ENCODE measurements around the gene POLR2C. TPM values are rescaled to one million over a fixed set of nuclear protein-coding genes. Genes with fewer than 3 reads are reported as not detected.

Gene POLR2C
- total and polyA plus RNA-seq, 2 of the 13 experiments (the other 11 are each of a cell fraction or from before 2014, with no cell fraction given), result 104 to 216 TPM

GRCh38 chr16:57519796-57520360, 57.4 kb downstream of the POLR2C start (continued):
- no peak for TF ChIP-seq ZNF281 (CRISPR knock-in tag; IDR thresholded peaks at IDR 0.05; ENCODE audit: borderline replicate concordance)
- TF ChIP-seq PAXIP1 (CRISPR knock-in tag; conservative IDR thresholded peaks at IDR 0.05), result no peak
- no peak for TF ChIP-seq EHMT2 (IDR thresholded peaks at IDR 0.05; ENCODE audit: borderline replicate concordance, low read depth, low read length)
- no peak for TF ChIP-seq ZNF318 (CRISPR knock-in tag; IDR thresholded peaks at IDR 0.05)
- TF ChIP-seq, protein P1, sequence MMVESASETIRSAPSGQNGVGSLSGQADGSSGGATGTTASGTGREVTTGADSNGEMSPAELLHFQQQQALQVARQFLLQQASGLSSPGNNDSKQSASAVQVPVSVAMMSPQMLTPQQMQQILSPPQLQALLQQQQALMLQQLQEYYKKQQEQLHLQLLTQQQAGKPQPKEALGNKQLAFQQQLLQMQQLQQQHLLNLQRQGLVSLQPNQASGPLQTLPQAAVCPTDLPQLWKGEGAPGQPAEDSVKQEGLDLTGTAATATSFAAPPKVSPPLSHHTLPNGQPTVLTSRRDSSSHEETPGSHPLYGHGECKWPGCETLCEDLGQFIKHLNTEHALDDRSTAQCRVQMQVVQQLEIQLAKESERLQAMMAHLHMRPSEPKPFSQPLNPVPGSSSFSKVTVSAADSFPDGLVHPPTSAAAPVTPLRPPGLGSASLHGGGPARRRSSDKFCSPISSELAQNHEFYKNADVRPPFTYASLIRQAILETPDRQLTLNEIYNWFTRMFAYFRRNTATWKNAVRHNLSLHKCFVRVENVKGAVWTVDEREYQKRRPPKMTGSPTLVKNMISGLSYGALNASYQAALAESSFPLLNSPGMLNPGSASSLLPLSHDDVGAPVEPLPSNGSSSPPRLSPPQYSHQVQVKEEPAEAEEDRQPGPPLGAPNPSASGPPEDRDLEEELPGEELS (CRISPR knock-in tag; IDR thresholded peaks at IDR 0.05), result peak; percentile 37; the same call in 1 of the 2 replicates
- no peak for TF ChIP-seq ZNF775 (CRISPR knock-in tag; IDR thresholded peaks at IDR 0.05; ENCODE audit: borderline replicate concordance)
- no peak for TF ChIP-seq DNMT1 (CRISPR knock-in tag; IDR thresholded peaks at IDR 0.05)
- no peak for TF ChIP-seq ZNF256 (CRISPR knock-in tag; conservative IDR thresholded peaks at IDR 0.05)
- 0 out of 2 replicates have a peak, but pooled peaks have one; percentile 8 for TF ChIP-seq ZNF784 (CRISPR knock-in tag; IDR thresholded peaks at IDR 0.05; ENCODE audit: borderline replicate concordance)
